ENCODE measurements around the gene TGFBR3. TPM values are rescaled to one million over a fixed set of nuclear protein-coding genes. Genes with fewer than 3 reads are reported as not detected.

Gene TGFBR3
- polyA plus RNA-seq, 1 donor (not counting 4 experiments of a cell fraction or from before 2014, with no cell fraction given): 1.2 TPM

DNA sequence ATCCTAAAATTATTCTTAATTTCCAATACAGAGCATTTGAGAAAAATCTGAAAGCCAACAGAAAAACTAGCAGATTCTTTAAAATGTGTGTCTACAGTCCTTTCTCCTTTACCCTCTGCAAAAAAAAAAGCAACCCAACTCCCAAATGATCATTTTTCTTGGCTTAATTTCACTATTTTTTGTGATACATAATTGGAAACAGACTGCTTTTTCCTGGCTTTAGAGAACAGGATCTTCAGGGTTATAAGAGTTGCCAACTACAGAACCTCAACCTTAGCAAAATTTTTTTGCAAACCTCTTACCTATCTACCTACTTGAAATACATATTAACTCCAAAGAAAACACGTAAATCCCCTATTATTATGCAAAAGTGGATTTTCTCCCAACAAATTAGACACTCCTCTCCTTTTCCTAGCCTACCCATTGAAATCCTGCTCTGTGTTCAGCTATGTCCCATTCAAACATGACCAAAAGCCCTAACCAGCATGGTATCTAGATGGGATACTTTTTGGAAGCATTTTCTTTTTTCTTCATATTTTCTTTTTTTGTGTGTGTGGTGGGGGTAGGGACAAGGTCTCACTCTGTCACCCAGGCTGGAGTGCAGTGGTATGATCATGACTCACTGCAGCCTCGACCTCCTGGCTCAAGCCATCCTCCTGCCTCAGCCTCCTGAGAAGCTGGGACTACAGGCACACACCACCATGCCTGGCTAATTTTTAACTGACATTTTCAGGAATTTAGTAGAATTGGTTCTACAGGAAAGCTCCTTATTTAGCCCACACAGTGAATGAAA, 9.0 kb downstream of the TGFBR3 start:
- Histone ChIP-seq H3K36me3 (ENCODE audit: control insufficient read depth in 2 of 2, extremely low read depth in 1 of 2, insufficient read depth in 2 of 2, low read length in 2 of 2) (no peaks in the 10 kb centered on the region), H4K20me1 (ENCODE audit: control insufficient read depth, extremely low read depth, insufficient read depth, low read length) (no peaks in the 10 kb centered on the region), H3K9me1 (ENCODE audit: control insufficient read depth, extremely low read depth, insufficient read depth, low read length) (no peaks in the 10 kb centered on the region), H3K4me3 (ENCODE audit: control insufficient read depth in 2 of 3, extremely low read depth in 1 of 3, insufficient read depth in 2 of 3, low read depth in 1 of 3, low read length in 3 of 3) (no peak overlapping the region), H3K27me3 (ENCODE audit: control insufficient read depth, extremely low read depth, insufficient read depth, low read length) (peaks cover 17% of the 10 kb centered on the region), H2AFZ (ENCODE audit: control insufficient read depth, low read length) (no peak overlapping the region), H3K27ac (ENCODE audit: control insufficient read depth, insufficient read depth, low read length) (no peak overlapping the region), H3K9me3 (ENCODE audit: control insufficient read depth, low read depth, low read length) (no peaks in the 10 kb centered on the region), H3K9ac (ENCODE audit: control insufficient read depth, extremely low read depth, insufficient read depth, low read length) (no peak overlapping the region), H3K79me2 (ENCODE audit: control insufficient read depth, insufficient read depth, low read length) (no peaks in the 10 kb centered on the region), H3K4me1 (ENCODE audit: control insufficient read depth, extremely low read depth, insufficient read depth, low read length) (peaks cover 16% of the 10 kb centered on the region), H3K4me2 (ENCODE audit: control insufficient read depth, extremely low read depth, insufficient read depth, low read depth, low read length) (no peak overlapping the region)
- dilution Hi-C loops (cut with MboI; ENCODE audit: extremely low pct_ligation_motif_present, low sequenced_read_pairs): no loop called here
- DNase-seq (ENCODE audit: low read depth, low spot score): no peak
- TF ChIP-seq EZH2 (IDR thresholded peaks at IDR 0.05; ENCODE audit: low read length): no peak
- no peak for TF ChIP-seq CTCF (optimal IDR thresholded peaks at IDR 0.05 in 1 of 3, IDR thresholded peaks at IDR 0.05 in 1 of 3, conservative IDR thresholded peaks at IDR 0.05 in 1 of 3; ENCODE audit: extremely low read depth in 1 of 3, insufficient read depth in 2 of 3, low read length in 3 of 3)
- no peak for FAIRE-seq

DNA sequence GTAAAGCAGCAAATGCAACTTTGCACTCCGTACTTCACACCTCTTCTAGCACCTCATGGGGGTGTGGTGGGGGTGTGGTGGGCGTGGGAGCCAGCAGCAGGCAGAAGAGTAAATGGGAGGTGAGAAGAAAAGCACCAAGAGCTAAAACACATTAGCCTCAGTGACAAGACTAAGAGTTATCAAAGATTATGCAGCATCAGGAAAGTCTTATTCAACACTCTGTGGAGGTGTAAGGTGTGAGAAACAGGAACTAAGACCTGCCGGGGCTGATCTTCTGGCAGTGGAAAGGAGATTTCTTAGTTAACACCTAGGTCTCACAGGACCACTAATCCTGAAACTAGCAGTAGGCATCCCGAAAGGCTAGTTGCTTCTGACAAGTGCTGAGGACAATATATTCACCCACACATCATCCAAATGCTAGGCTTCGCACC, 9.9 kb downstream of the TGFBR3 start:
- Histone ChIP-seq H3K27ac (ENCODE audit: control insufficient read depth, insufficient read depth, low read length) (no peak overlapping the region), H3K9ac (ENCODE audit: control insufficient read depth, extremely low read depth, insufficient read depth, low read length) (no peak overlapping the region), H3K4me2 (ENCODE audit: control insufficient read depth, extremely low read depth, insufficient read depth, low read depth, low read length) (no peak overlapping the region), H3K9me1 (ENCODE audit: control insufficient read depth, extremely low read depth, insufficient read depth, low read length) (no peaks in the 10 kb centered on the region), H3K9me3 (ENCODE audit: control insufficient read depth, low read depth, low read length) (no peaks in the 10 kb centered on the region), H3K36me3 (ENCODE audit: control insufficient read depth in 2 of 2, extremely low read depth in 1 of 2, insufficient read depth in 2 of 2, low read length in 2 of 2) (no peaks in the 10 kb centered on the region), H3K79me2 (ENCODE audit: control insufficient read depth, insufficient read depth, low read length) (no peaks in the 10 kb centered on the region), H3K4me3 (ENCODE audit: control insufficient read depth in 2 of 3, extremely low read depth in 1 of 3, insufficient read depth in 2 of 3, low read depth in 1 of 3, low read length in 3 of 3) (no peak overlapping the region), H3K27me3 (ENCODE audit: control insufficient read depth, extremely low read depth, insufficient read depth, low read length) (peaks cover 17% of the 10 kb centered on the region), H3K4me1 (ENCODE audit: control insufficient read depth, extremely low read depth, insufficient read depth, low read length) (peaks cover 21% of the 10 kb centered on the region), H2AFZ (ENCODE audit: control insufficient read depth, low read length) (no peak overlapping the region), H4K20me1 (ENCODE audit: control insufficient read depth, extremely low read depth, insufficient read depth, low read length) (no peaks in the 10 kb centered on the region)
- TF ChIP-seq CTCF (optimal IDR thresholded peaks at IDR 0.05 in 1 of 3, IDR thresholded peaks at IDR 0.05 in 1 of 3, conservative IDR thresholded peaks at IDR 0.05 in 1 of 3; ENCODE audit: extremely low read depth in 1 of 3, insufficient read depth in 2 of 3, low read length in 3 of 3): no peak
- no peak for TF ChIP-seq EZH2 (IDR thresholded peaks at IDR 0.05; ENCODE audit: low read length)
- no peak for FAIRE-seq
- dilution Hi-C loops (cut with MboI; ENCODE audit: extremely low pct_ligation_motif_present, low sequenced_read_pairs): no loop called here
- DNase-seq (ENCODE audit: low read depth, low spot score): no peak

Data from keratinocyte (primary cell).